HT-29 (cell line): Measurements from ENCODE around the gene GALT. TPM values are rescaled to one million over a fixed set of nuclear protein-coding genes. Genes with fewer than 3 reads are reported as not detected.

ENCODE experiments used
- DNase-seq: peaks from one replicate; pipeline ENCODE4 v3.0.0-alpha.2; 2015; ENCODE audit warnings: low spot score
- total RNA-seq: library from RNA; depleted of rRNA; stranded (reverse); fragments of >200 nt; shearing (Covaris generic); gene quantifications from 2 replicates; pipeline ENCODE4 v1.2.3, GENCODE V29; 2014

GALT gene
- total RNA-seq, 1 experiment from 2014 or later = 32.8 TPM

- DNase-seq = peak; percentile 80
These were observed 5.6 kb downstream of the GALT start, which contains the start of gene IL11RA for GRCh38 chr9:34651876-34652601. Gene IL11RA, plus strand, starts transcription at chr9:34652185. Its CDS starts 3,033 bp downstream, at chr9:34655218.

- no peak for DNase-seq
These were observed 6.1 kb downstream of the GALT start for GRCh38 chr9:34652602-34653000.

GRCh38 chr9:34653151-34654072 lies 6.9 kb downstream of the GALT start:
- no peak for DNase-seq

- DNase-seq = no peak
These were observed 8.0 kb downstream of the GALT start for GRCh38 chr9:34654323-34655051.

- no peak for DNase-seq
These were observed 8.9 kb downstream of the GALT start for GRCh38 chr9:34655394-34655793.

GRCh38 chr9:34656992-34657391 lies 10.5 kb downstream of the GALT start:
- no peak for DNase-seq

GRCh38 chr9:34658461-34658860 lies 12.0 kb downstream of the GALT start:
- no peak for DNase-seq

- peak; percentile 23 for DNase-seq
These were observed 13.2 kb downstream of the GALT start for GRCh38 chr9:34659592-34660253.

GRCh38 chr9:34662526-34663302 lies 16.2 kb downstream of the GALT start, which contains the start of gene CCL27:
Gene CCL27, minus strand, starts transcription at chr9:34662657. Its CDS starts 24 bp downstream, at chr9:34662633.
- no peak for DNase-seq

- DNase-seq = no peak
These were observed 16.8 kb downstream of the GALT start for GRCh38 chr9:34663303-34663605.

GRCh38 chr9:34664281-34665066 lies 18.0 kb downstream of the GALT start:
- DNase-seq = peak; percentile 89

- no peak for DNase-seq
These were observed 18.5 kb downstream of the GALT start for GRCh38 chr9:34665067-34665380.

- peak; percentile 91 for DNase-seq
These were observed 19.1 kb downstream of the GALT start for GRCh38 chr9:34665381-34666250.

- DNase-seq = no peak
These were observed 23.5 kb downstream of the GALT start for GRCh38 chr9:34669809-34670562.

GRCh38 chr9:34671307-34671706 lies 24.8 kb downstream of the GALT start:
- DNase-seq = no peak

GRCh38 chr9:34674440-34674839 lies 28.0 kb downstream of the GALT start:
- no peak for DNase-seq

GRCh38 chr9:34675048-34675714 lies 28.7 kb downstream of the GALT start:
- DNase-seq = peak; percentile 87

GRCh38 chr9:34675869-34676268 lies 29.4 kb downstream of the GALT start:
- no peak for DNase-seq
